Lower lobe of right lung (tissue), 2 donors: ENCODE data around the gene KDM4D. TPM values are rescaled to one million over a fixed set of nuclear protein-coding genes. Genes with fewer than 3 reads are reported as not detected.
"Not testable (repeated sequence)": the region's sequence is repeated elsewhere in the genome, so short reads cannot be mapped to it uniquely, and the experiment has no call there.

ENCODE experiments used
- ATAC-seq, 2 donors: fragments of 200-7000 bp; cut with Tn5 transposase; one replicate each; pipeline ENCODE4 v1.9.1; 2020 to 2022; ENCODE audit warnings: mild to moderate bottlenecking in 2 of 2, moderate library complexity in 2 of 2
- DNase-seq: peaks from one replicate; pipeline ENCODE4 v3.0.0-alpha.2; 2020
- H3K27ac ChIP-seq: fragments of 200-600 bp; one replicate; pipeline ENCODE4 v1.8.0; 2022
- H3K27me3 ChIP-seq: fragments of 200-600 bp; one replicate; pipeline ENCODE4 v1.8.0; 2022; ENCODE audit warnings: low read depth
- H3K36me3 ChIP-seq: fragments of 200-600 bp; one replicate; pipeline ENCODE4 v1.8.0; 2022; ENCODE audit warnings: mild to moderate bottlenecking
- H3K4me1 ChIP-seq: fragments of 200-600 bp; one replicate; pipeline ENCODE4 v1.8.0; 2022
- H3K4me3 ChIP-seq: fragments of 200-600 bp; one replicate; pipeline ENCODE4 v1.8.0; 2022; ENCODE audit warnings: mild to moderate bottlenecking
- H3K9me3 ChIP-seq: fragments of 200-600 bp; one replicate; pipeline ENCODE4 v1.8.0; 2022
- intact Hi-C: fragments of 100-400 bp; cut with DNase I; formaldehyde crosslinking; loops from one replicate; pipeline ENCODE4 v1.11.0; 2022
- total RNA-seq: library from RNA; stranded (reverse); fragmentation: NEBNext Ultra II Directional; extraction: Animal tissue kit (Norgen Biotek cat#: 25700); gene quantifications from one replicate; pipeline ENCODE4 v1.2.1, GENCODE V29; 2021
- TF ChIP-seq, protein P1 (sequence below): fragments of 200-600 bp; IDR thresholded peaks from one replicate; pipeline ENCODE4 v1.8.0; 2022; ENCODE audit warnings: antibody characterized with exemption, mild to moderate bottlenecking
- donor health status: DM: no; HTN: yes; CAD: no; lungs with severe emphysema.

Gene KDM4D
- total RNA-seq, 1 donor from 2014 or later: 0.68 TPM

- no peaks in the 10 kb centered on the region for H3K4me1 ChIP-seq
- intact Hi-C loops: no loop called here
- no peak overlapping the region for H3K27ac ChIP-seq
- no peak for DNase-seq
- no peaks in the 10 kb centered on the region for H3K9me3 ChIP-seq
- TF ChIP-seq, protein P1, sequence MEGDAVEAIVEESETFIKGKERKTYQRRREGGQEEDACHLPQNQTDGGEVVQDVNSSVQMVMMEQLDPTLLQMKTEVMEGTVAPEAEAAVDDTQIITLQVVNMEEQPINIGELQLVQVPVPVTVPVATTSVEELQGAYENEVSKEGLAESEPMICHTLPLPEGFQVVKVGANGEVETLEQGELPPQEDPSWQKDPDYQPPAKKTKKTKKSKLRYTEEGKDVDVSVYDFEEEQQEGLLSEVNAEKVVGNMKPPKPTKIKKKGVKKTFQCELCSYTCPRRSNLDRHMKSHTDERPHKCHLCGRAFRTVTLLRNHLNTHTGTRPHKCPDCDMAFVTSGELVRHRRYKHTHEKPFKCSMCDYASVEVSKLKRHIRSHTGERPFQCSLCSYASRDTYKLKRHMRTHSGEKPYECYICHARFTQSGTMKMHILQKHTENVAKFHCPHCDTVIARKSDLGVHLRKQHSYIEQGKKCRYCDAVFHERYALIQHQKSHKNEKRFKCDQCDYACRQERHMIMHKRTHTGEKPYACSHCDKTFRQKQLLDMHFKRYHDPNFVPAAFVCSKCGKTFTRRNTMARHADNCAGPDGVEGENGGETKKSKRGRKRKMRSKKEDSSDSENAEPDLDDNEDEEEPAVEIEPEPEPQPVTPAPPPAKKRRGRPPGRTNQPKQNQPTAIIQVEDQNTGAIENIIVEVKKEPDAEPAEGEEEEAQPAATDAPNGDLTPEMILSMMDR: no peak
- no peak for ATAC-seq
- no peak overlapping the region for H3K4me3 ChIP-seq
- H3K36me3 ChIP-seq: no peaks in the 10 kb centered on the region
- H3K27me3 ChIP-seq: no peaks in the 10 kb centered on the region
Observed at GRCh38 chr11:95014184-95014821, 40.8 kb downstream of the KDM4D start.

- intact Hi-C loops: no loop called here
Observed at GRCh38 chr11:95016139-95016538, 42.6 kb downstream of the KDM4D start.

DNA sequence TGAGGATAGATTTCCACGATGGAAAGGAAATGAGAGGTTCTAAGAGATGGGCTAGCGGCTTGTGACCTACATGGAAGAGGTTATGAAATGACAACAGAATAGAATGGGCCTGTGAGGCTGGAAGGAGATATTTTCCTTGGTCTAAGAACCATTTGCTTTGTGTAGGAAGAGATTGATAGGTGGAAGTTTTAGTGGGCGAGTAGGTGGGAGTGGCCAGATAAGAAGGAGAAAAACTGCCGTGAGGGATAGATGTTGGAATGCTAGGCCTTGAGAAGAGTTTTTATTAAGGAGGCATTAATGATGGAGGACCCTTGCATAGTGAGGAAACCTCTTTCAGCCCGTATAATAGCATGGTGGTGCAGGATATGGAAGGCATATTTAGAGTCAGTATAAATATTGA lies 48.0 kb downstream of the KDM4D start:
- ATAC-seq, intact Hi-C loops, H3K4me1 ChIP-seq, H3K27ac ChIP-seq, H3K36me3 ChIP-seq, H3K4me3 ChIP-seq, H3K27me3 ChIP-seq, H3K9me3 ChIP-seq, DNase-seq: not testable (repeated sequence)

More at GRCh38 chr11:95016139-95016538, 42.6 kb downstream of the KDM4D start:
- ATAC-seq: no peak
- Histone ChIP-seq H3K36me3 (no peaks in the 10 kb centered on the region), H3K4me3 (no peak overlapping the region), H3K9me3 (no peaks in the 10 kb centered on the region), H3K4me1 (no peaks in the 10 kb centered on the region), H3K27ac (no peak overlapping the region), H3K27me3 (no peaks in the 10 kb centered on the region)
- no peak for DNase-seq
- TF ChIP-seq, protein P1: no peak

GRCh38 chr11:95024958-95025357 lies 51.4 kb downstream of the KDM4D start, which contains the start of gene KDM4E:
Gene KDM4E, plus strand, starts transcription at chr11:95025258. Its CDS starts 300 bp downstream, at chr11:95025558.
- ATAC-seq: no peak
- Histone ChIP-seq H3K4me1 (no peaks in the 10 kb centered on the region), H3K9me3 (no peaks in the 10 kb centered on the region), H3K4me3 (no peak within 1 kb of the TSS), H3K27ac (no peak within 1 kb of the TSS), H3K27me3 (no peaks in the 10 kb centered on the region), H3K36me3 (no peaks in the 10 kb centered on the region)
- TF ChIP-seq, protein P1: no peak
- intact Hi-C loops: no loop called here
- DNase-seq: no peak

DNA sequence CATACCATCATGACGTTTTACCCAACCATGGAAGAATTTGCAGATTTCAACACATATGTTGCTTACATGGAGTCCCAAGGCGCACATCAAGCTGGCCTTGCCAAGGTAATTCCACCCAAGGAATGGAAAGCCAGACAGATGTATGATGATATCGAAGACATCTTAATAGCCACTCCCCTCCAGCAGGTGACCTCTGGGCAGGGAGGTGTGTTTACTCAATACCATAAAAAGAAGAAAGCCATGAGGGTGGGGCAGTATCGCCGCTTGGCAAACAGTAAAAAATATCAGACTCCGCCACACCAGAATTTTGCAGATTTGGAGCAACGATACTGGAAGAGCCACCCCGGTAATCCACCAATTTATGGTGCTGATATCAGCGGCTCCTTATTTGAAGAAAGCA lies 52.1 kb downstream of the KDM4D start:
- H3K27ac ChIP-seq, H3K9me3 ChIP-seq, intact Hi-C loops, ATAC-seq, H3K36me3 ChIP-seq, H3K27me3 ChIP-seq, H3K4me3 ChIP-seq, DNase-seq, H3K4me1 ChIP-seq: not testable (repeated sequence)

- no peaks in the 10 kb centered on the region for H3K36me3 ChIP-seq
- H3K4me1 ChIP-seq: no peaks in the 10 kb centered on the region
- TF ChIP-seq, protein P1: no peak
- ATAC-seq (no peak), DNase-seq (no peak)
- H3K27ac ChIP-seq: no peak overlapping the region
- intact Hi-C loops: no loop called here
- no peaks in the 10 kb centered on the region for H3K27me3 ChIP-seq
- H3K9me3 ChIP-seq: no peaks in the 10 kb centered on the region
- no peak overlapping the region for H3K4me3 ChIP-seq
Observed at GRCh38 chr11:95028357-95028756, 54.8 kb downstream of the KDM4D start.
